NCI-H1417 treated with DMSO at 0.1 percent for 48 hours (cell line): ENCODE data around the gene GNB2.
A peak's percentile ranks its signal among the peaks of the same experiment; 100 is the strongest.
"Not testable (repeated sequence)": the region's sequence is repeated elsewhere in the genome, so short reads cannot be mapped to it uniquely, and the experiment has no call there.

Experiments
- DNase-seq: peaks from one replicate; lab custom pipeline; 2025; lab: John Stamatoyannopoulos, UW

The GNB2 gene

DNA sequence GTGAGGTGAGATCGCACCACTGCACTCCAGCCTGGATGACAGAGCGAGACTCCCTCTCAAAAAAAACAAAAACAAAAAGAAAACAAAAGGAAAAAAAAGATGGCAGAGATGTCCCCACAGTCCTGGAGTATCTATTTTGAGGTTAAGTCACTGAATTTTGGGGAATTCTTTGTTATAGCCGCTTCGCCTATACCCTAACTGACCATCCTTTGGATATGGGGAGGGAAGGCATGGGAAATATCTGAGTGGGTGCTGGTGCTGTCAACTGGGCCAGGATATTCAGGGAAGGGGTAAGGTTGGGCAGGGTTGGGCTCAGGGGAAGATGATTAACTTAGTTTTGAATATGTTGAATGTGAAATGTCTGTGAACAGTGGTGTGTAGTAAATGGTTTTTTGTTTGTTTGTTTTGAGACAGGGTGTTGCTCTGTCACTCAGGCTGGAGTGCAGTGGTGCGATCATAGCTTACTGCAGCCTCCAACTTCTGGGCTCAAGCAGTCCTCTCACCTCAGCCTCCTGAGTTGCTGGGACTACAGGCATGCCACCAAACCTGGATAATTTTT, 8.3 kb upstream of the GNB2 start:
- no peak for DNase-seq

DNA sequence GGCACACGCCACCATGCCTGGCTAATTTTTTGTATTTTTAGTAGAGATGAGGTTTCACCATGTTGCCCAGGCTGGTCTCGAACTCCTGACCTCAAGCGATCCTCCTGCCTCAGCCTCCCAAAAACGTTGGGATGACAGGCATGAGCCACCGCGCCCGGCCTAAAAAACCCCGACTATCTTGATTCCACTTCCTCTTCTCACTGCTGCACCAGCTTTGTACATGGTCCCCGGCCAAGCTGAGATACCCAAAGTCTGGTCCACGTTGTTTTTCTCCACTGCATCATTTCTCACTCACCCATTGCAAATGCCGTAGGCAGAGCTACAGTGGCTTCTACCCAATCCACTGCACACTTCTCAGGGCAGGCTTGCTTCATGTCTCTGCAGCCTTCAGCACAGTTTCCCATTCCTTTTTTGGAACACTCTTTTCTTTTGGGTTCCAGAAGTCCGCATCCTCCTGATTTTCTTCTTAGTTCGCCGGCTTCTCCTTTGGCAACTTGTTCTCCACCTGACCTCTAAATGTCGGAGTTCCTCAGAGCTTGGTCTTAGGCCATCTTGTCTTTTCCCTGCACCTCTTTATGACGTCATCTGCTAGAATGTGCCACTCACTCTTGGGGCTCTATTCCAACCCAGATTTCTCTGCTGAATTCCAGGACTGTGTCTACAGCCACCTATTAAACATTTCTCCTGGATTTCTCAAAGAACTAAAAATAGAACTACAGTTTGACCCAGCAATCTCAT, 6.0 kb upstream of the GNB2 start:
- DNase-seq = no peak

DNA sequence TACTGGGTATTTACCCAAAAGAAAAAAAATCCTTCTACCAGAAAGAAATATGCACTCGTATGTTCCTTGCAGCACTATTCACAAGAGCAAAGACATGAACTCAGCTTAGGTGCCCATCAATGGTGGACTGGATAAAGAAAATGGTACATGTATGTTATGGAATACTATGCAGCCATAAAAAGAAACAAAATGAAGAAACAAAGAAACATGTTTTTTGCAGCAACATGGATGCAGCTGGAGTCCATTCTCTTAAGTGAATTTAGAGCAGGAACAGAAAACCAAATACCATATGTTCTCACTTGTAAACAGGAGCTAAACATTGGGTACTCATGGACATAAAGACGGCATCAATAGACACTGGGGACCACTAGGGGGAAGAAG, 5.5 kb upstream of the GNB2 start:
- no peak for DNase-seq

DNA sequence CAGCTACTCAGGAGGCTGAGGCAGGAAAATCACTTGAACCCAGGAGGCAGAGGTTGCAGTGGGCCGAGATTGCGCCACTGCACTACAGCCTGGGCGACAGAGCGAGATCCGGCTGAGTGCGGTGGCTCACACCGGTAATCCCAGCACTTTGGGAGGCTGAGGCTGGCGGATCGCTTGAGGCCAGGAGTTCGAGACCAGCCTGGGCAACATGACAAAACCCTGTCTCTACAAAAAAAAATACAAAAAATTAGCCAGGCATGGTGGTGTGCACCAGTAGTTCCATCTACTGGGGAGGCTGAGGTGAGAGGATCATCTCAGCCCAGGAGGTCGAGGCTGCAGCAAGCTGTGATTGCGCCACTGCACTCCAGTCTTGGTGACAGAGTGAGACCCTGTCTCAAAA, 4.4 kb upstream of the GNB2 start:
- not testable (repeated sequence) for DNase-seq

DNA sequence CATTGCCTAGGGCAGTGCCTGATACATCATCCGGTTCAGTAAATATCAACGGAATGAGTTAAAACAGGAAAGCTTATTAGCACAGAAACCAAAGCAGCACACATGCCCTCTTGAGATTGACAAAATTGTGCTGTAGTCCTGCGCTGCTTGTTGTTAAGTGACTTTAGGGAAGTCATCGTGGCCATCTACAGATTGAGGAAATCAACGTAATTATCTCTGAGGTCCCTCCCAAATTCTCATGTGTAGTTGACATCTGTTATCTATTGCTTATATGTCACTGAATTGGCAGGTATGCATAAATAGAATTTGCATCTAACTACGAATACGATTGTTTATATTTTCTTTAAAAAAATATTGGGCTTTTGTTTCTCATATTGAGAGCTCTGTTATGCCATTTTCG, 3.5 kb upstream of the GNB2 start:
- DNase-seq = no peak

DNA sequence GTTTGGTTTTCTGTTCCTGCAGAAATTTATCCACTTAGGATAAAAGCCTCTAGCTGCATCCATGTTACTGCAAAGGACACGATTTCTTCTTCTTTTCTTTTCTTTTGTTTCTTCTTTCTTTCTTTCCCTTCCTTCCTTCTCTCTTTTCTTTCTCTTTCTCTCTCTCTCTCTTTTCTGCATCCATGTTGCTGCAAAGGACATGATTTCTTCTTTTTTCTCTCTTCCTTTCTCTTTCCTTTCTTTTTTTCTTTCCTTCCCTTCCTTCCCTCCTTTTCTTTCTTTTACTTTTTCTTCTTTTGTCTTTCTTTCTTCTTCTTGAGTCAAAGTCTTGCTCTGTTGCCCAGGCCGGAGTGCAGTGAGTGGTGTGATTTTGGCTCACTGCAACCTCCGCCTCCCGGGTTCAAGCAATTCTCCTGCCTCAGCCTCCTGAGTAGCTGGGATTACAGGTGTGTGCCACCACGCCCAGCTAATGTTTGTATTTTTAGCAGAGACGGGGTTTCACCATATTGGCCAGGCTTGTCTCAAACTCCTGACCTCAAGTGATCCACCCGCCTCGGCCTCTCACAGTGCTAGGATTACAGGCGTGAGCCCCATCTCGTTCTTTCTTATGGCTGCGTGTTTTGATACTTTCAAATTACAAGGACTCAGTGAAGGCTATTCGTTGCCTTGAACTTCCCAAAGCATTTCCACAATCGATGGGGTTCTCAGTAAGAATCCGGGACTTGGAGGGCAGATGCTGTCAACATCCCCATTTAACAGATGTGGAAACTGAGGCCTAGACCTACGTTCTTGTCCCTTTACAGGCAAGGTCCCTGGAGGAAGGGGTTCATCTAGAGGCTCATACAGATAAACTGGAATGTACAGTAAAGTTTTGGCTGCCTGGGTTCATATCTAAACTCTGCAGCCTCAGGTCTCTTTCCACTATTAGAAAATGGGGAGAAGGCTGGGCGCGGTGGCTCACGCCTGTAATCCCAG, 1.9 kb upstream of the GNB2 start:
- DNase-seq = no peak

DNA sequence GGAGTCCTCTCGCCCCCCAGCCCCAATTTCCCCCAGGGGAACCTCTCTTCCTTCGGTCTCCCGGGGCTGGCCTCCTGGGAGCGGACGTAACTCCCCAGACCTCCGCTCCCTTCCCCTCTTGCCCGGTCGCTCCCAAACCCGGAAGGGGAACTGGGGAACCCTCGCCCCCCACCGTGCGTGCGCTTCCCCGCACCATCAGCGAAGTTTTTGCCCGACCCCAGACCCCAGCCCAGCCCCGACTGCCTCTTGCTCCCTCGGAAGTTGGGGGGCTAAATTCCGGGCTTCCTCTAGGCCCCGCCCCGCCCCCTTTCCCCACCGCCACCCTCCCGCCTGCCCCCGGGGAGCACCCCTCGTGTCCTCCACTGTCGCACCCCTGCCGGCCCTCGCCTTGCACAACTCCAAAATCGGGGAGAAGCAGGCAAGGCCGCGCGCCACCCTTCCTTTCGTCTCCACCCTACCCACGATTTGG, 436 bp downstream of the GNB2 start:
- no peak for DNase-seq

DNA sequence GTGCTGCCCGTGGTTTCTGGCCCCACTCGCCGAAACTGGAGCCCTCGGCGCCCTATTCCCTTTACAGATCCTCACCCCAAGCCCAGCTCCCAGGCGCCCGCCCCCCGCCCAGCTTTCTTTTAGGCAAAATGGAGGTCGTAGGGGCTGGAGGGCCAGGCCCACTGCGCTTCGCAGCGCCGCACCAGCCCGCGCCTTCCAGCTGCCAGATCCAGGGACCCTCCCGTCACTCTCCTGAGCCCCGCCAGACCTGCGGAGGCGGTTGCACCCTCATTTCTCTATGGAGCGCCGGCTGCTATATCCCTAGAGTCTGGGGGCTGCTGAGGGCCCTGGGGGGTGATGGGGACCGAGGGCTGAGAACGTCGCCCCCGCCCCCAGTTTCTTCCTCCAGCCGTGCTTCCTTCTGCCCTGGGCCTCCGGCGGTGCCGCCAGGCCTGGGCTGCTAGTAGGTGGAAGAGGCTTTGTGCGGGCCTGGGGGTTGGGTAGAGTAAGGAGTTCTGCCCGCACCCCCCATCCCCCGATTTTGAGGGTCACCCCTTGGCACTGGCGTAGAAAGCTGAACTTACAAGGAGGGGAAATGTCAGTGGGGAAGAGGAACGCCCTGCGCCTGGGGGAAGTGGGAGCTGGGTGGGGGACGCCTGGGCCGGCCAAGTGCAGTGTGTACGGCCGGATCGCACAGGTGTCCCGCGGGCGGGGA, 1.0 kb downstream of the GNB2 start:
- no peak for DNase-seq

DNA sequence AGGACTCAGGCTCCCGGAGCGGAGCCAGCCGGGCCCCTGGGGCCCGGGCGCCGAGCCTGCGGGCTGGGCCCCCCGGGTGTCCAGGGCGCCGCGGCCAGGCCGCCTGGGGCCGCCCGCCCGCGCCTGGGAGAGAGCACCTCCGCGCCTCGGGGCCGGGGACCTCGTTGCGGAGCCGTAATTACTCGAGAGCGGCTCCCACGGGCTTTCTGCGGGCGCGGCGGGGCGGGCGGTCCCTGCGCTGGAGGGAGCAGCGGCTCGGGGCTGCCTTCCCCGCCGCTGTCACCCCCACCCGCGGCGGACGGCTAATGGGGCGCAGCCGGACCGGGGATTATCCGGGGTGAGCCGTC, 1.5 kb downstream of the GNB2 start:
- no peak for DNase-seq

DNA sequence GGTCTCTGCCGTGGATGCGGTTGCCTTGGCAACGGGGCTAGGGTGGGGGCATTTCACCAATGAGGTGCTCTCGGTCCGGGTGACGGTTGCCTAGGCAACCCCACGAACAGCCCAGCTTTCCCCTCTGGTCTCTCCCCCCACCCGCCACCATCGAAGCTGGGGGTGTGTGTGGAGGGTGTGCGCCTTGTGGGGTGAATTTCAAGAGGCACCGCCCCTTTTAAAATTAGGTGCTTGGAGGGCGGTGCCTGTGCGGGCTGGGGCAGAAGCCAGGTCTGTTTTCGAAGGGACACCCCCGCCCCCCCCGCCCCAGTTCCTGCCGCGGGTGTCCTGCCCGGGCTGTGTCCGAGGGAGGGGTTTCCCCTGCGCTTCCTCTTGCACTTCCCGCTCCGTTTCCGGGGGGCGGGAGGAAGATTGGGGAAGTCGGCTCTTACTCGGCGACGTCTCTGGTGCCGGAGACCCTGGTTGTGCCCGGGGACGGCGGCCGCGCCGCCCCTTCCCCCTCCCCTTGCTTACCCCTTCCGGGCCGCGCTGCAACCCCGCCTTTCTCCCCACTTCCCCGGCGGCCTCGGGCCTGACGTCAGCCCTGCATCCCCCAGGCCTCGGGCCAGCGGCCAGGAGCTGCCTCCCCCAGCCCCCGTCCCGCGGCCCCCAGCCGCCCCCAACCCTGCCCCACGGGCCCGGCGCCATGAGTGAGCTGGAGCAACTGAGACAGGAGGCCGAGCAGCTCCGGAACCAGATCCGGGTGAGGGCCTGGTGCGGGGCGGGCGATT, 2.2 kb downstream of the GNB2 start:
- peak; percentile 29 for DNase-seq

DNA sequence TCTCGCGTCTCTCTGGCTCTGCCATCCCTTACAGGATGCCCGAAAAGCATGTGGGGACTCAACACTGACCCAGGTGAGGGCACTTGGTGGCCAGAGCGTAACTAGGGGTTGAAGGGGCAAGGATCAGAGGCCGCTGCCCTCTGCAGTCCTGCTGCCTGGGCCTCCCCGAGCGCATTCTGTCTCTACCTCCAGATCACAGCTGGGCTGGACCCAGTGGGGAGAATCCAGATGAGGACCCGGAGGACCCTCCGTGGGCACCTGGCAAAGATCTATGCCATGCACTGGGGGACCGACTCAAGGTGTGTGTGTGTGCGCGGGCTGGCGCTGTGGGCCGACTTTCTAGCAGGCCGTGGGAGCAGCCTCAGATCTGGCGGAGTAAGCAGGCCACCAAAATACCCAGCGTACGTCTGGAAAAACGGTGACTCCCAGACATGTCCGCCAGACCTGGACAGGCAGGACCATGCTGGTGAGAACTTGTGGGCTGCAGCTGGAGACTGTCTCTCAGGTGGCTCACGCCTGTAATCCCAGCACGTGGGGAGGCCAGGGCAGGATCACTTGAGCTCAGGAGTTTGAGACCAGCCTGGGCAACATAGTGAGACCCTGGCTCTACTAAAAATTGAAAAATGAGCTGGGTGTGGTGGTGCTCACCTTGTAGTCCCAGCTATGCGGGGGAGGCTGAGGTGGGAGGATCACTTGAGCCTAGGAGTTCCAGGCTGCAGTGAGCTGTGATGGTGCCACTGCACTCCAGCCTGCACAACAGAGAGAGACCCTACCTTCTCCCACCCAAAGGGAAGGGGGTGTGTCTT, 3.2 kb downstream of the GNB2 start:
- no peak for DNase-seq

DNA sequence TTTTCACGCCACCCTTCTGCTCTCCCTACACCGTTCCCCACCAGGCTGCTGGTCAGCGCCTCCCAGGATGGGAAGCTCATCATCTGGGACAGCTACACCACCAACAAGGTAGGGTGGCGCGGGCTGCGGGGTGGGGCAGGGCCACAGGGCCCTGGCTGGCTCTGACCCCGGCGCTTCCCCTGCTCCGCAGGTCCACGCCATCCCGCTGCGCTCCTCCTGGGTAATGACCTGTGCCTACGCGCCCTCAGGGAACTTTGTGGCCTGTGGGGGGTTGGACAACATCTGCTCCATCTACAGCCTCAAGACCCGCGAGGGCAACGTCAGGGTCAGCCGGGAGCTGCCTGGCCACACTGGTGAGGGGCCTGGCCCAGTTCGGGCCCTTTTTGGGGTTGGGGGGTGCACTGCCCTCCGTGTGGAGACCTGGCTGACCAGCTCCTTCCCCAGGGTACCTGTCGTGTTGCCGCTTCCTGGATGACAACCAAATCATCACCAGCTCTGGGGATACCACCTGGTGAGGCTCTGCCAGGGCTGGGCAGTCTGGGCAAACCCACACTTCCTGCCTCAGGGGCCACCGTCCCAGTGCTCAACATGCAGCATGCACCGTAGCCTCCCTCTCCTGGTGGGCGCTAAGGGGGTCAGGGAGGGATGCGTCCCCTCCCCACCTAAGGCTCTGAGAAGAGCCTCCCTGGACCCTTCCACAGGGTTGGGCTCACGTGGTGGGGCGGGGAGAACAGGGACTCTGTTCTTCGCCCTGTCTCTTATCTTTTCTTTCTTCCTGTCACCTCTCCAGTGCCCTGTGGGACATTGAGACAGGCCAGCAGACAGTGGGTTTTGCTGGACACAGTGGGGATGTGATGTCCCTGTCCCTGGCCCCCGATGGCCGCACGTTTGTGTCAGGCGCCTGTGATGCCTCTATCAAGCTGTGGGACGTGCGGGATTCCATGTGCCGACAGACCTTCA, 4.0 kb downstream of the GNB2 start:
- no peak for DNase-seq

DNA sequence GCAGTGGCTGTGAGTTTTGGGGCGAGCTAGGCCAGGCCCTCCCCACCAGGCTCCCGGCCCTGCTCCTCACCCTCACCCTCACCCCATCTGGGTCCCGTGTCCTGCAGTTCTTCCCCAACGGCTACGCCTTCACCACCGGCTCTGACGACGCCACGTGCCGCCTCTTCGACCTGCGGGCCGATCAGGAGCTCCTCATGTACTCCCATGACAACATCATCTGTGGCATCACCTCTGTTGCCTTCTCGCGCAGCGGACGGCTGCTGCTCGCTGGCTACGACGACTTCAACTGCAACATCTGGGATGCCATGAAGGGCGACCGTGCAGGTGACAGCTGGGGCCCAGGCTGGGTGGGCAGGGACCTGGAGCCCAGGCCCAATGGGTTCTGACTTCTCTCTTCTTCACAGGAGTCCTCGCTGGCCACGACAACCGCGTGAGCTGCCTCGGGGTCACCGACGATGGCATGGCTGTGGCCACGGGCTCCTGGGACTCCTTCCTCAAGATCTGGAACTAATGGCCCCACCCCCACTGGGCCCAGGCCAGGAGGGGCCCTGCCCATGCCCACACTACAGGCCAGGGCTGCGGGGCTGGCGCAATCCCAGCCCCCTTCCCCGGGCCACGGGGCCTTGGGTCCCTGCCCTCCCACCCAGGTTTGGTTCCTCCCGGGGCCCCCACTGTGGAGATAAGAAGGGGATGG, 4.9 kb downstream of the GNB2 start:
- no peak for DNase-seq

DNA sequence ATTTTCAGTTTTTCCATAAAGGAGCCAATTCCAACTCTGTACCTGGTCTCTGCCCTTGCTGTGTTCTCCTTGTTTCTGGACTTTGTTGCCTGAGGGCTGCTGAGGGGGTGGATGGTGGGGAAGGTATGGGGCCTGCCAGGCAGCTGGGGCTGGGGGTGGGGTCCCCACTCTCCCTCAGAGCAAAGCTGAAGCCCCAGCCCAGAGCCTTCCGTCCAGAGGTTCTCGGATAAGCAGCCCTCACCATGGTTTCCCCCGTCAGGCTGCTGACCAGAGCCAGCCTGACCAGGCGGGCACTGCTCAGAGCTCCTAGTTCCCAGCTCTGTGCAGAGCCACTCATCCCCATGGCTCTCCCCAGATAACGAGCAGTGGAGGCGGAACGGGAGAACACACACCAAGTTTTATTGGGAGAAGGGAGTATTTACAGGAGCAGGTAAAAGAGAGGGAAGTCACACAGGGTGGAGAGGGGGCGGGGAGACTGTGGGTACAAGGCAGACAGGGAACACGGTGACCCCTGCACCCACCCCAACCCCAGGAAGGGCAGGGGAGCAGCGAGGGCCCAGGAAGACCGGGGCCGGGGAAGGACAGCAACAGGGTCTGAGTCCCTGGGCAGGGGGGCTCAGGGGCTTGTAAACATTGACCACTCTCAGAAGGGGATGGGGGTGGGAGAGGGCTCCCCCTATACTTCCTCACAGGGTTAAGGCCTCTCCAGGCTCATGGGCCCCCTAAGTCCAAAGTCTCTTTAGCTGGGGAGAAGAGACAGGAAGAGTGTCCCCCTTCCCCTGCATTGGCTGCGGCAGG, 5.8 kb downstream of the GNB2 start:
- DNase-seq = no peak

DNA sequence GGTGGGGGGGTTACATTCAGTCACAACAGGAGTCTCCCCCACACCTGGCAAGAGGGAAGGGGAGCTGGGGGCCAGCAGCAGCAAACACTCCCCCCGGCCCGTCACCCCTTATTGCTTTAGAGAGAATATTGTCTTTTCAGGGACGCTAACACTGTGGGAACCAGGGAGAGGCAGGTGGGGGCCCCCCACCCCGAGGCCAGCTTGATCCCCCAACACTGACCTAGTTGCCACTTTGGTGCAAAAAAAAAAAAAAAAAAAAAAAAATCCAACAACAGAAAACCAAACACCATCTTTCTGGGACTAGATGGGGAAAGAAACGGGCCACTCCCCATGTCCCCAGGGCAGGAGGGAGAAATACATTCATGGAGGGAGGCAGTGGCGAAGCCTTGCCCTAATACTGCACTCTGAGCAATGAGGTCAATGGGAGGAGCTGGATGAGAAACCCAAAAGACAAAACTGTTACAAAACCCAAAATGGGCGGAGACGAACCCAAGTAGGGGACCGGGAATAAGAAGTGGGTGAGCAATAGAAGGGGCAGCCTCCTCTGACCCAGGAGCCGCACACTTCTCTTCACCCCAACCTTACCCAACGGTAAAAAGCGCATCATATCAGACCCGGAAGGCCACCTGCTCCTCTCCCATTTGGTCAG, 6.5 kb downstream of the GNB2 start:
- DNase-seq = no peak

DNA sequence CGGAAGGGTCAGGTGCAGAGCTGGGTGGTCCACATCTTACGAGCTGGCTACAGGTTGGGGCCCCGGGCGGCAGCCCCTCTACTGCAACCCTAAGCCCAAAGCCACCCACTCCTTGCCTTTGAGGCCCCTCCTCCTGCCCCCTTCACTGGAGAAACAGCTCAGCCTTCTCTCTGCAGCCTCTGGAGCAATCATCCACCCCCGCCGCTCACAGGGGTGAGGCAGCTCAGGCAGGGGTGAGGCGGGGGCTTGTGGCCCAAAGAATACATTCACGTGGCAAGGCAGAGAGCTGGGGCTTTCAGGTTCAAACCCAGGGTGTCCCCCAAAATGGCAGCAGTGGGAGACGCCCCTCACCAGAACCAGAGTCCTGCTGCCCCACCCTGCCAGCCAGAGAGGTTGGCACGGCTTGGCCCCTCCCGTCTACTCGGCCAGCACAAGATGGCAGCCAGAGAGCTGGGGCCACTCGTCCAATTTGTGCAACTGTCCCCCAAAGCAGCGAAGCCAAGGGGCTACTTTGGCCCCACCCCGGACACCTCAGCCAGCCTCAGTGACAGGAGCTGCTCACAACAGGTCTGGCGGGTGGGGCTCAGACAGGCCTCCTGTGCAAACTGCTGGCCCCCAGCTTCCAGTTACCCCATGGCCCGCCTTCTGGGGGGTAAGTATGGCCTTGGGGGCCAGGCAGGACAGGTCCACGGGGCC, 7.2 kb downstream of the GNB2 start:
- DNase-seq = no peak
